ENCODE results near the gene CARMIL1. TPM values are rescaled to one million over a fixed set of nuclear protein-coding genes. Genes with fewer than 3 reads are reported as not detected.

The CARMIL1 gene
- total and polyA plus RNA-seq, 2 of the 8 experiments (the other 6 are each of a cell fraction or from before 2014, with no cell fraction given): 20.3 to 40.4 TPM

DNA sequence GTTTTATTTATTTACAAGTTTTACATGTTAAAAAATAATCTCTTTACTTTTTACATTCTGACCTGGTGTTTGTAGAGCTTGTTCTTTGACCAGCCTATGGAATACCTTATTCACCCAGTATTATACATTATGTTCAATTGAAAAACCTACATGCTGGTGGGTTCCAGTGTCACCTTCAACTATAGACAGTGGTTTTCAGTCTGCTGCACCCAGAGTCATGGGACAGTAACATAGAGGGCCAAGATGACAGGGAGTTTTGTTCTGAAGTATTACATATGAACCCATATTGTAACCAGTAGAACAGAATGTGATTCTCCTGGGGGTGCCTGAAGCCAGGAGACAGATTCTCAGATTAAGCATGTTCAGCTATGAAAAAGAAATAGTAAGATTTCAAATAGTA is 233.4 kb downstream of the CARMIL1 start:
- POLR2A ChIA-PET (ENCODE audit: partially characterized antibody): no interaction called here

More for the DNA sequence above, 233.4 kb downstream of the CARMIL1 start:
- H3K18ac ChIP-seq (ENCODE audit: extremely low read depth, low read length): no peak overlapping the region
- no peak overlapping the region for H4K8ac ChIP-seq (ENCODE audit: extremely low read depth, insufficient read depth, low read length)
- no peak overlapping the region for H3K14ac ChIP-seq (ENCODE audit: insufficient read length)
- H3K4me3 ChIP-seq (ENCODE audit: extremely low read depth in 1 of 4, insufficient read depth in 2 of 4, low read depth in 3 of 4, low read length in 4 of 4): no peak overlapping the region
- TF ChIP-seq SAP30 (IDR thresholded peaks at IDR 0.05; ENCODE audit: insufficient read depth, insufficient replicate concordance, low read length) (no peak), SIN3A (conservative IDR thresholded peaks at IDR 0.05 in 1 of 2, IDR thresholded peaks at IDR 0.05 in 1 of 2; ENCODE audit: low read depth in 1 of 2, low read length in 2 of 2) (no peak), TAF7 (optimal IDR thresholded peaks at IDR 0.05; ENCODE audit: borderline replicate concordance, low read depth, low read length) (no peak), CBX5 (IDR thresholded peaks at IDR 0.05; ENCODE audit: low read depth, low read length) (no peak), SRF (IDR thresholded peaks at IDR 0.05; ENCODE audit: low read depth, low read length) (no peak), PHF8 (conservative IDR thresholded peaks at IDR 0.05; ENCODE audit: low read depth, low read length) (no peak), EZH2 (IDR thresholded peaks at IDR 0.05; ENCODE audit: low read depth, low read length, severe bottlenecking) (no peak), KDM1A (IDR thresholded peaks at IDR 0.05; ENCODE audit: borderline replicate concordance, low read length) (no peak)
- TF ChIP-seq, protein P1, sequence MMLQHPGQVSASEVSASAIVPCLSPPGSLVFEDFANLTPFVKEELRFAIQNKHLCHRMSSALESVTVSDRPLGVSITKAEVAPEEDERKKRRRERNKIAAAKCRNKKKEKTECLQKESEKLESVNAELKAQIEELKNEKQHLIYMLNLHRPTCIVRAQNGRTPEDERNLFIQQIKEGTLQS (IDR thresholded peaks at IDR 0.05; ENCODE audit: insufficient read depth, low read depth, low read length): no peak
- peaks cover 0 to 5% (median 0%) of the 10 kb centered on the region in 4 experiments; a peak in 2 of 8 replicates for H3K36me3 ChIP-seq (ENCODE audit: control insufficient read depth in 2 of 4, insufficient read depth in 4 of 4, low read length in 3 of 4)
- H3K9ac ChIP-seq (replicated peaks in 1 of 4; ENCODE audit: extremely low read depth in 1 of 4, low read depth in 3 of 4, low read length in 3 of 4): no peak overlapping the region
- H3K9me3 ChIP-seq (ENCODE audit: insufficient read depth in 2 of 2, low read depth in 1 of 2, low read length in 1 of 2): no peaks in the 10 kb centered on the region
- H3K23ac ChIP-seq (ENCODE audit: insufficient read length): no peak overlapping the region
- H3K4me2 ChIP-seq (ENCODE audit: insufficient read depth in 1 of 2, low read depth in 2 of 2, low read length in 2 of 2): no peak overlapping the region
- H2BK5ac ChIP-seq (ENCODE audit: low read depth, low read length): no peak overlapping the region
- H3K27me3 ChIP-seq (replicated peaks in 1 of 4; ENCODE audit: control insufficient read depth in 3 of 4, extremely low read depth in 1 of 4, insufficient read depth in 3 of 4, low read length in 3 of 4): no peaks in the 10 kb centered on the region
- H2BK20ac ChIP-seq (ENCODE audit: low read length): no peak overlapping the region
- no peak overlapping the region for H2AK5ac ChIP-seq (ENCODE audit: low read depth, low read length)
- DNase-seq (ENCODE audit: low read depth in 1 of 2, low spot score in 2 of 2): no peak
- no peak overlapping the region for H2BK120ac ChIP-seq (replicated peaks; ENCODE audit: low read depth, low read length)
- peaks cover 0 to 2% of the 10 kb centered on the region in 2 experiments for H4K20me1 ChIP-seq (replicated peaks in 1 of 2; ENCODE audit: control insufficient read depth in 1 of 2, insufficient read depth in 2 of 2, low read length in 2 of 2)
- no peaks in the 10 kb centered on the region for H3K4me1 ChIP-seq (replicated peaks in 1 of 4; ENCODE audit: control insufficient read depth in 3 of 4, insufficient read depth in 4 of 4, low read length in 3 of 4)
- no peak overlapping the region for H3K56ac ChIP-seq (replicated peaks; ENCODE audit: insufficient read length, low read depth, low read length)
- H3K23me2 ChIP-seq (ENCODE audit: low read depth, low read length): no peaks in the 10 kb centered on the region
- no peak overlapping the region for H3K4ac ChIP-seq (replicated peaks; ENCODE audit: insufficient read length, low read depth, low read length)
- H3K79me1 ChIP-seq (ENCODE audit: low read depth, low read length): no peaks in the 10 kb centered on the region
- no peak overlapping the region for H4K5ac ChIP-seq (ENCODE audit: insufficient read length, low read depth, low read length)
- FAIRE-seq: no peak
- no peak overlapping the region for H3K27ac ChIP-seq (ENCODE audit: low read depth, low read length)
- H4K91ac ChIP-seq (replicated peaks; ENCODE audit: insufficient read length, low read length): no peak overlapping the region
- no peak overlapping the region for H2BK12ac ChIP-seq (ENCODE audit: low read depth, low read length)
- no peak overlapping the region for H2AFZ ChIP-seq (ENCODE audit: low read length)
- H2BK15ac ChIP-seq (ENCODE audit: low read length): no peak overlapping the region
- H3K79me2 ChIP-seq (ENCODE audit: control insufficient read depth in 1 of 2, insufficient read depth in 2 of 2, low read length in 2 of 2): no peaks in the 10 kb centered on the region
- CTCF ChIA-PET (ENCODE audit: partially characterized antibody): interaction anchor here (1.0 to 2.2 kb wide), 3 partner anchors 23 to 234 kb away, joined by 3 to 6 read pairs (median 4); no protein-coding TSS in a partner anchor

All from H1 (cell line).